Cardiac muscle cell (in vitro differentiated cells and primary cell): ENCODE data around the gene IFT52. TPM values are rescaled to one million over a fixed set of nuclear protein-coding genes. Genes with fewer than 3 reads are reported as not detected.
"Not testable (repeated sequence)": the region's sequence is repeated elsewhere in the genome, so short reads cannot be mapped to it uniquely, and the experiment has no call there.

Source experiments
- DNase-seq, 2 donors: peaks; one replicate each; pipeline versions ENCODE4 v3.0.0 to v3.0.0-alpha.2; 2010 to 2017; ENCODE audit warnings: low read depth in 1 of 2, low spot score in 1 of 2
- H3K27ac ChIP-seq: fragments of 200-600 bp; sonication (generic); 2 replicates; pipeline ENCODE4 v1.5.1; 2016
- H3K27me3 ChIP-seq: fragments of 200-600 bp; sonication (generic); 2 replicates; pipeline ENCODE4 v1.6.0; 2016; ENCODE audit warnings: control low read depth
- H3K36me3 ChIP-seq: fragments of 200-600 bp; sonication (generic); 2 replicates; pipeline ENCODE4 v1.5.1; 2016; ENCODE audit warnings: control low read depth
- H3K4me1 ChIP-seq: fragments of 200-600 bp; sonication (generic); 2 replicates; pipeline ENCODE4 v1.8.1; 2017; ENCODE audit warnings: low read depth, mild to moderate bottlenecking, mixed run types
- H3K4me3 ChIP-seq: fragments of 200-600 bp; sonication (generic); 2 replicates; pipeline ENCODE4 v1.5.1; 2016; ENCODE audit warnings: mild to moderate bottlenecking
- H3K9me3 ChIP-seq: fragments of 200-600 bp; sonication (generic); 2 replicates; pipeline ENCODE4 v1.5.1; 2017; ENCODE audit warnings: low read depth, mild to moderate bottlenecking, control low read depth
- polyA plus RNA-seq: library from polyadenylated mRNA; unstranded; fragments of >200 nt; fragmentation: Nextera tagmentation; extraction: Ambion mirVana; gene quantifications from 2 replicates; pipeline ENCODE4 v1.2.1, GENCODE V29; 2016
- total RNA-seq: library from RNA; depleted of rRNA; stranded (reverse); fragments of >200 nt; gene quantifications from 2 replicates; pipeline ENCODE4 v1.2.3, GENCODE V29; 2016
- TF ChIP-seq, protein P1 (sequence below): IDR thresholded peaks from 2 replicates; pipeline ENCODE4 v1.5.1; 2012; ENCODE audit warnings: low read depth, mild to moderate bottlenecking, low read length

Gene IFT52
- total and polyA plus RNA-seq, 2 experiments from 2014 or later, result 20.6 to 26.4 TPM

DNA sequence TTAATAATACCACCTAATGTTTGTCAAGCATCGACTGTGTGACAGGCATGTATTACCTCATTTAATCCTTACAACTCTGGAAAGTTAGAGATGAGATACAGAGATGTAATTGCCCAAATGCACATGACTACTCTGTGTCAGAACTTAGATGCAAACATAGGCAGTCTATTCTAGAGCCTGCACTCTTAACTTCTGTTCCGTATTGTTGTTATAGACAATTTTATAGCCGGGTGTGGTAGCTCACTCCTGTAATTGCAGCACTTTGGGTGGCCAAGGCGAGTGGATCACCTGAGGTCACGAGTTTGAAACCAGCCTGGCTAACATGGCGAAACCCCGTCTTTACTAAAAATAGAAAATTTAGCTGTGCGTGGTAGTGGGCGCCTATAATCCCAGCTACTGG, 15.0 kb downstream of the IFT52 start:
- no peaks in the 10 kb centered on the region for H3K27me3 ChIP-seq
- H3K36me3 ChIP-seq, result peaks cover 27% of the 10 kb centered on the region
- no peaks in the 10 kb centered on the region for H3K9me3 ChIP-seq
- TF ChIP-seq, protein P1, sequence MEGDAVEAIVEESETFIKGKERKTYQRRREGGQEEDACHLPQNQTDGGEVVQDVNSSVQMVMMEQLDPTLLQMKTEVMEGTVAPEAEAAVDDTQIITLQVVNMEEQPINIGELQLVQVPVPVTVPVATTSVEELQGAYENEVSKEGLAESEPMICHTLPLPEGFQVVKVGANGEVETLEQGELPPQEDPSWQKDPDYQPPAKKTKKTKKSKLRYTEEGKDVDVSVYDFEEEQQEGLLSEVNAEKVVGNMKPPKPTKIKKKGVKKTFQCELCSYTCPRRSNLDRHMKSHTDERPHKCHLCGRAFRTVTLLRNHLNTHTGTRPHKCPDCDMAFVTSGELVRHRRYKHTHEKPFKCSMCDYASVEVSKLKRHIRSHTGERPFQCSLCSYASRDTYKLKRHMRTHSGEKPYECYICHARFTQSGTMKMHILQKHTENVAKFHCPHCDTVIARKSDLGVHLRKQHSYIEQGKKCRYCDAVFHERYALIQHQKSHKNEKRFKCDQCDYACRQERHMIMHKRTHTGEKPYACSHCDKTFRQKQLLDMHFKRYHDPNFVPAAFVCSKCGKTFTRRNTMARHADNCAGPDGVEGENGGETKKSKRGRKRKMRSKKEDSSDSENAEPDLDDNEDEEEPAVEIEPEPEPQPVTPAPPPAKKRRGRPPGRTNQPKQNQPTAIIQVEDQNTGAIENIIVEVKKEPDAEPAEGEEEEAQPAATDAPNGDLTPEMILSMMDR, result no peak
- no peak for DNase-seq
- no peaks in the 10 kb centered on the region for H3K4me1 ChIP-seq
- H3K4me3 ChIP-seq, result no peak overlapping the region
- H3K27ac ChIP-seq, result no peak overlapping the region

DNA sequence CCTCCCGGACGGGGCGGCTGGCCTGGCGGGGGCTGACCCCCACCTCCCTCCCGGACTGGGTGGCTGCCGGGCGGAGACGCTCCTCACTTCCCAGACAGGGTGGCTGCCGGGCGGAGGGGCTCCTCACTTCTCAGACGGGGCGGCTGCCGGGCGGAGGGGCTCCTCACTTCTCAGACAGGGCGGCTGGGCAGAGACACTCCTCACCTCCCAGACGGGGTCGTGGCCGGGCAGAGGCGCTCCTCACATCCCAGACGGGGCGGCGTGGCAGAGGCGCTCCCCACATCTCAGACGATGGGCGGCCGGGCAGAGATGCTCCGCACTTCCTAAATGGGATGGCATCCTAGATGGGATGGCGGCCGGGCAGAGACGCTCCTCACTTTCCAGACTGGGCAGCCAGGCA, 16.5 kb downstream of the IFT52 start:
- H3K4me1 ChIP-seq, H3K9me3 ChIP-seq, H3K27me3 ChIP-seq, H3K4me3 ChIP-seq, H3K27ac ChIP-seq, DNase-seq: not testable (repeated sequence)
- peaks cover 27% of the 10 kb centered on the region for H3K36me3 ChIP-seq

DNA sequence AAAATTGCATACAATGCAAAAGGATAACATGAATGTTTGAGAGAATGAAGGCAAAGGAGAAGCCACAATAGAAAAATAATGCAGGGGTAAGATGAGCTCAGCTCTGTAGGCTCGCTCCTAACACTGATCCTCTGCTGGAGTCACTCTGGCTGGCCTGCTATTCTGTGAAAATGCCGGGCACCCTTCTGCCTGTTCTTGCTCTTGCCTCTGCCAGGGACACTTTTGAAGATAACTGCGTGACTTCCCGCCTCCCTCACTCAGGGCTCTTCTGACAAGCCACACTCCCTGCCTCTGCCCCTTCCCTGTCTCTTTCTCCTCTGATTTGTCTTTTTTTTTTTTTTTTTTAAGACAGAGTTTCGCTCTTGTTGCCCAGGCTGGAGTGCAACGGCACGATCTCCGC, 40.9 kb downstream of the IFT52 start:
- no peaks in the 10 kb centered on the region for H3K9me3 ChIP-seq
- H3K4me1 ChIP-seq, result no peaks in the 10 kb centered on the region
- DNase-seq, result no peak
- TF ChIP-seq, protein P1, result no peak
- no peak overlapping the region for H3K4me3 ChIP-seq
- H3K27me3 ChIP-seq, result no peaks in the 10 kb centered on the region
- H3K27ac ChIP-seq, result peak overlapping the region; percentile 23
- peaks cover 31% of the 10 kb centered on the region for H3K36me3 ChIP-seq

DNA sequence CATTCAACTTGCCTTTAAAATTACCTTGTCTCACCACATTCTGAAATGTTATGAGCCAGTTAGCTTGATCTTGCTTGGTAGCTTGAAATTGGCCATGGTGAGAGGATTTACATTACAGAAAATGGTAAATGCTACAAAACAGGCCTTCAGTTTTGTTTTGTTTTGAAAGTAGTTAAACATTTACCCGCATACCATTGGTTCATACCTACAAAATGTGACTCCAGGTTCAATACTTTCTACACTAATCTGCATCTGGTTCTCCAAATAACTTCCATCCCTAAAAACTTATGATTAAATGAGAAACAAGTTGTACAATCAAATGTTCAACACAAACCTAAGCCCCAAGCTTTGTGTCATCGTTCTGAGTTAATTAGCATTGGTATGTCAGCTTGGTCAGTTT, 45.7 kb downstream of the IFT52 start:
- TF ChIP-seq, protein P1, result no peak
- Histone ChIP-seq H3K4me1 (no peaks in the 10 kb centered on the region), H3K27me3 (no peaks in the 10 kb centered on the region), H3K4me3 (no peak overlapping the region), H3K9me3 (no peaks in the 10 kb centered on the region), H3K36me3 (peaks cover 19% of the 10 kb centered on the region), H3K27ac (no peak overlapping the region)
- DNase-seq, result no peak

DNA sequence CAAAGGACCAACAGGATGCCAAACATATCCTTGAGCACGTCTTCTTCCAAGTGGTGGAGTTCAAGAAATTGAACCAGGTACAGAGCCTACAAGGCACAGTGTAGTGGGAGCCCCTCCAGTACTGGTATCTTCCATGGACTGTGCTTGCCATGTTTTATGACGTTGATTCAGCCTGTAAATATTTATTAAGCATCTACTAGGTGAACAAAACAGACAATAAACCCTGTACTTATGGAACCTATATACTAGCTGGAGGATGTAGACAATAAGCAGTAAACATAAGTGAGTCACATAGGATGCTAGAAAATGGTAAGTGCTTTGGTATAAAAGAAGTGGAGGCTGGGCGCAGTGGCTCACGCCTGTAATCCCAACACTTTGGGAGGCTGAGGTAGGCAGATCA, 51.8 kb downstream of the IFT52 start:
- no peaks in the 10 kb centered on the region for H3K27me3 ChIP-seq
- H3K36me3 ChIP-seq, result peaks cover 17% of the 10 kb centered on the region
- H3K4me1 ChIP-seq, result no peaks in the 10 kb centered on the region
- no peak overlapping the region for H3K27ac ChIP-seq
- H3K9me3 ChIP-seq, result no peaks in the 10 kb centered on the region
- TF ChIP-seq, protein P1, result no peak
- no peak for DNase-seq
- H3K4me3 ChIP-seq, result no peak overlapping the region

DNA sequence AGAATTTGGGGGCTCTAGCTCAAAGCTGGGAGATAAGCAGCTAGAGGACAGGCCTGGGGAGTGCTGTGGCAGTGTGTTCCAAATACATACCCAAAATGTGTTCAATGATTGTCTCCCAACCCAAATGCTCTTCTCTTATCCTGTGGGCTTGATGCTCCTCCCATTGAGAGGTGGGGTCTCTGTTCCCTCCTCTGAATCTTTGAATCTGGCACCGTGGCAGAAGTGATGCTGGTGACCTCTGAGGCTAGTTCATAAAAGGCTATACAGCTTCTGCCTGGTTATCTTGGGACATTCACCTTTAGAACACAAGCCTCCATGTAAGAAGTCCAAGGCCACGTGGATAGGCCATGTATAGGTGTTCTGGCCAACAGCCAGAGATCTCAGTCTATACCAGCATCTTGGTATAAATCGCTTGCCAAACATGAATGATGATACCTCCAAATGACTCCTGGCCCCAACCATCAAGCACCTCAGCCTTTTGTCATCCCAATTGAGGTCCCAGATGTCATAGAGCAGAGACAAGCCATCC, 60.3 kb downstream of the IFT52 start:
- TF ChIP-seq, protein P1, result no peak
- Histone ChIP-seq H3K36me3 (peaks cover 8% of the 10 kb centered on the region), H3K9me3 (no peaks in the 10 kb centered on the region), H3K27ac (no peak overlapping the region), H3K27me3 (no peaks in the 10 kb centered on the region), H3K4me1 (no peaks in the 10 kb centered on the region), H3K4me3 (no peak overlapping the region)
- DNase-seq, result no peak

DNA sequence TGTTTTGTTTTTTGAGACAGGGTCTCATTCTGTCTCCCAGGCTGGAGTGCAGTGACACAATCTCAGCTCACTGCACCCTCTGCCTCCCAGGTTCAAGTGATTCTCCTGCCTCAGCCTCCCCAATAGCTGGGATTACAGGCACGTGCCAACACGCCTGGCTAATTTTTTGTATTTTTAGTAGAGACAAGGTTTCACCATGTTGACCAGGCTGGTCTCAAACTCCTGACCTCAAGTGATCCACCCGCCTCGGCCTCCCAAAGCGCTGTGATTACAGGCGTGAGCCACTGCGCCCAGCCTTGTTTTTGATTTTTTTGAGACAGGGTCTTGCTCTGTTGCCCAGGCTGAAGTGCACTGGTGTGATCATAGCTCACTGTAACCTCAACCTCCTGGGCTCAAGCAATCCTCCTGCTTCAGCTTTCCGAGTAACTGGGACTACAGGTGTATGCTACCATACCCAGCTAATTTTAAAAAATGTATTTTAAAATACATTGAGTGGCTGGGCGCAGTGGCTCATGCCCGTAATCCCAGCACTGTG, 61.0 kb downstream of the IFT52 start:
- not testable (repeated sequence) for H3K36me3 ChIP-seq, H3K27me3 ChIP-seq, H3K9me3 ChIP-seq, H3K4me3 ChIP-seq, H3K4me1 ChIP-seq, H3K27ac ChIP-seq, DNase-seq
